Upper lobe of left lung (tissue), 4 donors: ENCODE results near the gene DLGAP1.

Experiments
- CTCF ChIP-seq, 6 experiments: fragments of 450-650 bp in 4 of 6; fragments of 200-600 bp in 2 of 6; sonication (generic) in 2 of 6; IDR thresholded peaks; one replicate each; pipeline ENCODE4 v1.5.1; 2016 to 2019; ENCODE audit warnings: antibody characterized with exemption in 6 of 6
- EP300 ChIP-seq, 4 donors: sonication (generic); formaldehyde crosslinking; IDR thresholded peaks; one replicate each; pipeline ENCODE4 v1.5.1; 2017; ENCODE audit warnings: antibody characterized with exemption in 4 of 4, control low read depth in 2 of 4
- POLR2A ChIP-seq, 4 donors: fragments of 450-650 bp; IDR thresholded peaks; one replicate each; pipeline ENCODE4 v1.5.1; 2016 to 2017; ENCODE audit warnings: antibody characterized with exemption in 4 of 4, mild to moderate bottlenecking in 2 of 4
- POLR2AphosphoS5 ChIP-seq, 2 donors: sonication (generic); formaldehyde crosslinking; IDR thresholded peaks; one replicate each; pipeline ENCODE4 v1.5.1; 2017; ENCODE audit warnings: antibody characterized with exemption in 2 of 2

- no peak for TF ChIP-seq CTCF (IDR thresholded peaks at IDR 0.05)
- TF ChIP-seq POLR2AphosphoS5 (IDR thresholded peaks at IDR 0.05), result no peak
- TF ChIP-seq EP300 (IDR thresholded peaks at IDR 0.05), result no peak
- TF ChIP-seq POLR2A (IDR thresholded peaks at IDR 0.05), result no peak
These were observed 796.6 kb downstream of the DLGAP1 start for GRCh38 chr18:3658529-3658928.
